ENCODE results near the gene ESAM. TPM values are rescaled to one million over a fixed set of nuclear protein-coding genes. Genes with fewer than 3 reads are reported as not detected.
A peak's percentile ranks its signal among the peaks of the same experiment; 100 is the strongest.

The ESAM gene
- total and polyA plus RNA-seq, 10 of the 15 experiments (the other 5 are each of a cell fraction or from before 2014, with no cell fraction given) = 2.7 to 43.6 (median 19.5) TPM

DNA sequence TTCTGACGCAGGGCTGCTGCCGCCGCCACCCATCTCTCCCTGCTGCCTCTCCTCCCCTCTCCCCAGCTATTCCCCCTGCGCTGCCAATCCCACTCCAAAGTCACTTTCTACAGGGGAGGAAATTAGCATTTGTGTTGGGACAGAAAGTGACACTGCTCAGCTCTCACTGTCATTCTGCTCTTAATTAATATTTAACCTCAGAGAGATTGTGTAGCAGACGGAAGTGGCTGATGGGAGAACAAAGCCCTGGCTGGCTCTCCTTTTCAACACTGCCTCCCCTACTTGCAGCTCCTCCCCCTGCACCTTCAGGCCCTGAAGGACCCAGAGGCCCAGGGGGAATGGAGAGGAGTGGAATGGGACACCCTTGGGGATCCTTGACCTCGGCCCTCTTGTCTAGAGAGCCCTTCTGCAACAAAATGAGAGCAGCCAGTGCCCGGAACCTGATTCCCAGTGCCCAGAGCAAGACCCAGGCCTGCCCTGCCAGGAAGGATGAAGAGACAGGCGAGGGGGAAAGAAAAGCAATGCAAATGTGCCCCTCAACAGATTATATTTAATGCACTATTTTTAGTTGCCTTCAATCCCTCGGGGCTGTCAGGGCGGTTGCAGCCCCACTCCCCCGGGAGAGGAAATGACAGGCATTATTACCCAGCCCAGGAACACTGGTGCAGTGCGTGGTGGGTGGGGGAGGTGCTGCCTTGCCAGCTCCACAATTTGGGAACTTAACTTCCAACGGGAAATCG, 36.9 kb downstream of the ESAM start (continued):
- TF ChIP-seq HDAC6 (IDR thresholded peaks at IDR 0.05; ENCODE audit: unreplicated experiment) (no peak), ZSCAN29 (IDR thresholded peaks at IDR 0.05) (no peak), BHLHE40 (IDR thresholded peaks at IDR 0.05; ENCODE audit: borderline replicate concordance in 1 of 2, low read depth in 2 of 2, low read length in 1 of 2) (peak in 1 of 2 experiments; percentile 3; a peak in 1 of 4 replicates), MTA2 (IDR thresholded peaks at IDR 0.05; ENCODE audit: low read depth) (no peak), ETV6 (conservative IDR thresholded peaks at IDR 0.05 in 1 of 2, IDR thresholded peaks at IDR 0.05 in 1 of 2; ENCODE audit: borderline replicate concordance in 1 of 2, low read depth in 1 of 2) (no peak), IKZF1 (conservative IDR thresholded peaks at IDR 0.05) (peak; percentile 72), TAF1 (IDR thresholded peaks at IDR 0.05; ENCODE audit: borderline replicate concordance, low read depth, low read length) (no peak), RBBP5 (conservative IDR thresholded peaks at IDR 0.05) (no peak), NR2C2 (IDR thresholded peaks at IDR 0.05; ENCODE audit: borderline replicate concordance, control insufficient read depth, insufficient read length, low read depth) (no peak)
- TF ChIP-seq, protein P1, sequence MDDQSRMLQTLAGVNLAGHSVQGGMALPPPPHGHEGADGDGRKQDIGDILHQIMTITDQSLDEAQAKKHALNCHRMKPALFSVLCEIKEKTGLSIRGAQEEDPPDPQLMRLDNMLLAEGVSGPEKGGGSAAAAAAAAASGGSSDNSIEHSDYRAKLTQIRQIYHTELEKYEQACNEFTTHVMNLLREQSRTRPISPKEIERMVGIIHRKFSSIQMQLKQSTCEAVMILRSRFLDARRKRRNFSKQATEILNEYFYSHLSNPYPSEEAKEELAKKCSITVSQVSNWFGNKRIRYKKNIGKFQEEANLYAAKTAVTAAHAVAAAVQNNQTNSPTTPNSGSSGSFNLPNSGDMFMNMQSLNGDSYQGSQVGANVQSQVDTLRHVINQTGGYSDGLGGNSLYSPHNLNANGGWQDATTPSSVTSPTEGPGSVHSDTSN (IDR thresholded peaks at IDR 0.05; ENCODE audit: insufficient replicate concordance, low read depth, low read length) = no peak
- TF ChIP-seq, protein P2, sequence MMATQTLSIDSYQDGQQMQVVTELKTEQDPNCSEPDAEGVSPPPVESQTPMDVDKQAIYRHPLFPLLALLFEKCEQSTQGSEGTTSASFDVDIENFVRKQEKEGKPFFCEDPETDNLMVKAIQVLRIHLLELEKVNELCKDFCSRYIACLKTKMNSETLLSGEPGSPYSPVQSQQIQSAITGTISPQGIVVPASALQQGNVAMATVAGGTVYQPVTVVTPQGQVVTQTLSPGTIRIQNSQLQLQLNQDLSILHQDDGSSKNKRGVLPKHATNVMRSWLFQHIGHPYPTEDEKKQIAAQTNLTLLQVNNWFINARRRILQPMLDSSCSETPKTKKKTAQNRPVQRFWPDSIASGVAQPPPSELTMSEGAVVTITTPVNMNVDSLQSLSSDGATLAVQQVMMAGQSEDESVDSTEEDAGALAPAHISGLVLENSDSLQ (IDR thresholded peaks at IDR 0.05) = peak; percentile 48; the same call in 1 of the 2 replicates
- TF ChIP-seq, protein P3, sequence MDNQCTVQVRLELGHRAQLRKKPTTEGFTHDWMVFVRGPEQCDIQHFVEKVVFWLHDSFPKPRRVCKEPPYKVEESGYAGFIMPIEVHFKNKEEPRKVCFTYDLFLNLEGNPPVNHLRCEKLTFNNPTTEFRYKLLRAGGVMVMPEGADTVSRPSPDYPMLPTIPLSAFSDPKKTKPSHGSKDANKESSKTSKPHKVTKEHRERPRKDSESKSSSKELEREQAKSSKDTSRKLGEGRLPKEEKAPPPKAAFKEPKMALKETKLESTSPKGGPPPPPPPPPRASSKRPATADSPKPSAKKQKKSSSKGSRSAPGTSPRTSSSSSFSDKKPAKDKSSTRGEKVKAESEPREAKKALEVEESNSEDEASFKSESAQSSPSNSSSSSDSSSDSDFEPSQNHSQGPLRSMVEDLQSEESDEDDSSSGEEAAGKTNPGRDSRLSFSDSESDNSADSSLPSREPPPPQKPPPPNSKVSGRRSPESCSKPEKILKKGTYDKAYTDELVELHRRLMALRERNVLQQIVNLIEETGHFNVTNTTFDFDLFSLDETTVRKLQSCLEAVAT (IDR thresholded peaks at IDR 0.05) = 0 out of 2 replicates have a peak, but pooled peaks have one; percentile 17
- TF ChIP-seq, protein P4, sequence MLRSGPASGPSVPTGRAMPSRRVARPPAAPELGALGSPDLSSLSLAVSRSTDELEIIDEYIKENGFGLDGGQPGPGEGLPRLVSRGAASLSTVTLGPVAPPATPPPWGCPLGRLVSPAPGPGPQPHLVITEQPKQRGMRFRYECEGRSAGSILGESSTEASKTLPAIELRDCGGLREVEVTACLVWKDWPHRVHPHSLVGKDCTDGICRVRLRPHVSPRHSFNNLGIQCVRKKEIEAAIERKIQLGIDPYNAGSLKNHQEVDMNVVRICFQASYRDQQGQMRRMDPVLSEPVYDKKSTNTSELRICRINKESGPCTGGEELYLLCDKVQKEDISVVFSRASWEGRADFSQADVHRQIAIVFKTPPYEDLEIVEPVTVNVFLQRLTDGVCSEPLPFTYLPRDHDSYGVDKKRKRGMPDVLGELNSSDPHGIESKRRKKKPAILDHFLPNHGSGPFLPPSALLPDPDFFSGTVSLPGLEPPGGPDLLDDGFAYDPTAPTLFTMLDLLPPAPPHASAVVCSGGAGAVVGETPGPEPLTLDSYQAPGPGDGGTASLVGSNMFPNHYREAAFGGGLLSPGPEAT (IDR thresholded peaks at IDR 0.05; ENCODE audit: low read depth) = no peak
- TF ChIP-seq, protein P5, sequence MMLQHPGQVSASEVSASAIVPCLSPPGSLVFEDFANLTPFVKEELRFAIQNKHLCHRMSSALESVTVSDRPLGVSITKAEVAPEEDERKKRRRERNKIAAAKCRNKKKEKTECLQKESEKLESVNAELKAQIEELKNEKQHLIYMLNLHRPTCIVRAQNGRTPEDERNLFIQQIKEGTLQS (IDR thresholded peaks at IDR 0.05; ENCODE audit: borderline replicate concordance, extremely low read depth, low read depth, low read length) = no peak
- TF ChIP-seq, protein P6, sequence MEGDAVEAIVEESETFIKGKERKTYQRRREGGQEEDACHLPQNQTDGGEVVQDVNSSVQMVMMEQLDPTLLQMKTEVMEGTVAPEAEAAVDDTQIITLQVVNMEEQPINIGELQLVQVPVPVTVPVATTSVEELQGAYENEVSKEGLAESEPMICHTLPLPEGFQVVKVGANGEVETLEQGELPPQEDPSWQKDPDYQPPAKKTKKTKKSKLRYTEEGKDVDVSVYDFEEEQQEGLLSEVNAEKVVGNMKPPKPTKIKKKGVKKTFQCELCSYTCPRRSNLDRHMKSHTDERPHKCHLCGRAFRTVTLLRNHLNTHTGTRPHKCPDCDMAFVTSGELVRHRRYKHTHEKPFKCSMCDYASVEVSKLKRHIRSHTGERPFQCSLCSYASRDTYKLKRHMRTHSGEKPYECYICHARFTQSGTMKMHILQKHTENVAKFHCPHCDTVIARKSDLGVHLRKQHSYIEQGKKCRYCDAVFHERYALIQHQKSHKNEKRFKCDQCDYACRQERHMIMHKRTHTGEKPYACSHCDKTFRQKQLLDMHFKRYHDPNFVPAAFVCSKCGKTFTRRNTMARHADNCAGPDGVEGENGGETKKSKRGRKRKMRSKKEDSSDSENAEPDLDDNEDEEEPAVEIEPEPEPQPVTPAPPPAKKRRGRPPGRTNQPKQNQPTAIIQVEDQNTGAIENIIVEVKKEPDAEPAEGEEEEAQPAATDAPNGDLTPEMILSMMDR (IDR thresholded peaks at IDR 0.05 in 2 of 3, conservative IDR thresholded peaks at IDR 0.05 in 1 of 3; ENCODE audit: control insufficient read depth in 2 of 3, extremely low read depth in 1 of 3, insufficient read depth in 1 of 3, low read depth in 3 of 3, low read length in 3 of 3) = no peak

All from GM12878 (cell line).